NT2/D1 (cell line): ENCODE measurements around the gene RALB.

Experiments used
- SUZ12 ChIP-seq: IDR thresholded peaks from 2 replicates; pipeline ENCODE4 v1.6.1; 2011; ENCODE audit not compliant: insufficient read length, insufficient read depth; ENCODE audit errors: extremely low read depth
- YY1 ChIP-seq: IDR thresholded peaks from 2 replicates; pipeline ENCODE4 v1.6.1; 2011; ENCODE audit not compliant: insufficient read length, insufficient read depth
- ZNF274 ChIP-seq: IDR thresholded peaks from 2 replicates; pipeline ENCODE4 v1.6.1; 2011; ENCODE audit warnings: mild to moderate bottlenecking, low read depth, low read length

DNA sequence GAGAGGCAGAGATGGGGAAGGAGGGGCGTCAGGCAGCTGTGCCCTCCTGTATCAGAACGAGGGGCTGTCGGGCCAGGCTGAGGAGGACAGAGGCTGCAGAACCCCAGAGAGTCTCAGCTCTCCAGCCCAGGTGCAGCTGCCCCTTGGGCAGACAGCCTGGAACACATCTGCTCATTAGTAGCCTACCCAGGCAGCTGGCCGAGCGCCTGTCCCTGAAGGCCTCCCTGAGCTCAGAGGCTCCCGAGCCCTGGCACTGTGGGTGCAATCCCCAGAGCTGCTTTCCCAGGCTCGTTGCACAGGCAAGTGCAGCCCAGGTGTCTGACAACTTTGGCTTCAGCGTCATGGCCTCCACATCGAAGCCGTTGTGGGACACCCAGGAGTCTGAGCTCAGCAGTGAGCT is 16.3 kb upstream of the RALB start:
- TF ChIP-seq SUZ12 (no peak), YY1 (no peak), ZNF274 (no peak)
